HG03095 (cell line): ENCODE results near the gene PCSK2.

Experiments used
- ATAC-seq: cut with Tn5 transposase; IDR thresholded peaks from one replicate; pipeline ENCODE4 v1.9.1; 2021; ENCODE audit warnings: moderate library complexity; ENCODE audit not compliant: unreplicated experiment

The PCSK2 gene

DNA sequence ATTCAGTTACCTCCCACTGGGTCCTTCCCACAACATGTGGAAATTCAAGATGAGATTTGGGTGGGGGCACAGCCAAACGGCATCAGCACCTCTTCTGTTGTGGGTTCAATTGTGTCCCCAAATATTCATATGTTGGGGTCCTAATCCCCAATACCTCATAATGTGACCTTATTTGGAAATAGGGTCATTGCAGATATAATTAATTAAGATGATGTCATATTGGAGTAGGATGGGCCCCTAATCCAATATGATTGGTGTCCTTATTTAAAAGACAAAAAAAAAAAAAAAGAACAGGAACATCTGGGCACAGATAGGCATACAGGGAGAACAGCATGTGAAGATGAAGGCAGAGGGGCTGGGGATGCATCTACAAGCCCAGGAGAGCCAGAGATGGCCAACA is 214.9 kb downstream of the PCSK2 start:
- ATAC-seq: no peak

DNA sequence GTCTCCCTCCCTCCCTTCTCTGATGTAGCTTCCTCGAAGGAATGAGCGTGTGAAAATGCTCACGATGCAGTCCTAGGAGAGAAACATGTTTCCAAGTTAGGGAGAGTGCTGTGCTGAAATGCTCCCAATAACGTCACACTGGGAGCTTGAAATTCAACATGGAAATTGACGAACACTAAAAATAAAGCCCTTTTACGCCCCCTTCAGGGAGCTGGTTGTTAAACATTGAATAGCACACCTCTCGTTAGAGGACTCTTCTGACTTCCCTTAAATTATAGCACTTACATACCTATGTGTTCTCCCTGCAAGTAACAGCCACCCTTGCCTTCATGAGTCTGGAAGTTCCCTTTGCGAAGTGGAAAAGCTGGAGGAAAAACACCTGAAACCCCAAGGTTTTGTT is 215.7 kb downstream of the PCSK2 start:
- ATAC-seq: no peak

DNA sequence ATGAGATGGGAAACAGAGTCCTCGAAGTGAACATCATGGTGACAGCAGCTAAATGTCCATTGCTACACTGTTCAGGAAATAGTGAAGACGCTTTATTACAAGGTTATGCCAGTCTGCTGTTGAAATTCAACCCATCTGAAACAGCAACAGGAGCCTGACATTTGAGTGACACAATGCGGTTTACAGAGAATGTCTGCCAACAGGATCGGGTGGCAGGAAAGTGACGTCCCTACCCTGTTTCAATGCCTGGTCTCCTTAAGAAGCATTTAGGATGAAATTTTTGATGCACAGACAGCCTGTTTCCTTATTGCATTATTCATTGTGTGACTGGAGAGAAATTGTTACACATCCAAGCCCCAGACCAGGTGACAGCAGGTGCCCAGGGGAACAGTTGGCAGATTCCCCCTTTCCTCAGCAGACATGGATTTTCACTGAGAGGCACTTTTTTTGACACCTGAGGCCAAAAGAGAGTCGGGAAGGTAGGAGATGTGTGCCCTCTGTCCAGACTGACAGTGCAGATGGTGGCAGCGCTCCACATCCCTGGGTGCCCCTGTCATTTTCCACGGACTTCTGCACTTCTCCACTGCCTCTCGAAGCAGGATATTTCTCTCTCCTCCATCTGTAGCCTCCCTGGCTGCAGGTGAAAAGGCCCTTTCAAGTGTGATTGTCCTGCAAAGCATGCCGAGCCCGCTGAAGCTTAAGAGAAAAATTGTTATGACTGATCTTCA is 216.5 kb downstream of the PCSK2 start:
- ATAC-seq: no peak

DNA sequence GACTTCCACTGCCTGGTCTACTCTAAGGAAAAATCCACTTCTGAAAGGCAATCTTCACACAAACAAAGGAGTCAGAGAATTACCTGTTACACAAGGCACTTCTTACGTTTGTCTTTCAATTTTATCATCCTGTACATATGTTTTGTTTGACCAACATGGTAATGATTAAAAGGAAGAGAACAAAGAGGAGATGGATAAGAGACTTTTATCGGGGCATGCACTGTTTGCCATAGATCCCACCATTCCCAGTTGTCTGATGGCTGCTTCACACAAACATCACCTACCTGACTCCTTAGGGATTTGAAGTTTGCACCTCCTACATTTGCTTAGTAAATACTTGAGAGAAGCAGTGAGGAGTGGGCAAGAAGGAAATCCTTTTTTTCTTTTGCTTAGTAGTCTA is 217.3 kb downstream of the PCSK2 start:
- no peak for ATAC-seq

DNA sequence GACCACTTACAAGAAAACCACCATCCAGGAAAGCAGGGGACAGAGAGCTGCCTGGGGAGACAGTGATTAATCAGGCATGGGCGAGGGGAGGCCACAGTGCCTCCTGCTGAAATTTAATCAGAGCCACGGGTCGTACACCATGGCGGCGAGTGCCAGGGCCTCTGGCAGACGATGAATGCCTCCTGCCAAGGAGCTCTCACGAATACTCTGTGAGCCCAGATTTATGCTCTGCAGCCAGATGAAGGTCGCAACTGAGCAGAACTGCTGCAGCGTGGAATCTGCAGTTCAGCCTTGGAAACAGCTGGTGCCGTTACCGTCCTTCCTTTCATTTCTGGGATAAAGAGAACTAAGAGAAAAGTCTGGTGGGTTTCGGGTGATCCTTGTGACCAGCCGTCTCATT is 218.7 kb downstream of the PCSK2 start:
- ATAC-seq: no peak

DNA sequence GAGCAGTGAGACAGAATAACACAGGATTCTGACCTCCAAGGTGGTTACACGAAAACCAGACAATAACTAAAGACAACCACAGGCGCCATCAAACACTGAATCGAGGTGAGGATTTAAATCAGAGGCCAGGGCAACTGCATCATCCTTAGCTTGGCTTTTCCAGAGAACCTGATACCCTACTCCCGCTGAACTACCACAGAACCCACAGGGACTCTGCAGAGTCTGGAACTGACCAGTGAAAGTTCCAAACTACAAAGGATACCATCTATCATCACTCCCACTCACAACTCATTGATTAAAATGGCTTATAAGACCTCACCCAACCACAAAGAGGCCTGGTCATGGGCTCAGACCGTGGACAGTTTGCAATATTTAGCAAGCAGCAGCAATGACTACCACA is 219.3 kb downstream of the PCSK2 start:
- ATAC-seq: no peak

DNA sequence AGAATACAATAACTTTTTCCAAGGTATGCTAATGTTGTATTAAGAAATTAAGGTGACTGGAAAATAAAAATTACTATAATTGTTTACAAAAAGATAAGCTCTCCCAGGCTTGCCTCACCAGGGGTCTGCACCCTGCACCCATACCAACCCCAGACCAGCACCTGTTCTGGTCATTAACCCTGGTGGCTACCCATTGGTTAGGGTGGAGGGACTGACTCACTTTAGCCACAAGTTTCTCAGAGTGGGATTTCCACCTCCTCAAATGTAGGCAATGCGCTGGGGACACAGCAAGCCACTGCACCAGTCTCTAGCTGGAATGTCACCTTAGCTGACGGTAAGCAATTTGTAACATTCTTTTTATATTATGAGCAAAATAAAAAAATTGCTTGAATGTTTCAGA is 221.2 kb downstream of the PCSK2 start:
- ATAC-seq: no peak

DNA sequence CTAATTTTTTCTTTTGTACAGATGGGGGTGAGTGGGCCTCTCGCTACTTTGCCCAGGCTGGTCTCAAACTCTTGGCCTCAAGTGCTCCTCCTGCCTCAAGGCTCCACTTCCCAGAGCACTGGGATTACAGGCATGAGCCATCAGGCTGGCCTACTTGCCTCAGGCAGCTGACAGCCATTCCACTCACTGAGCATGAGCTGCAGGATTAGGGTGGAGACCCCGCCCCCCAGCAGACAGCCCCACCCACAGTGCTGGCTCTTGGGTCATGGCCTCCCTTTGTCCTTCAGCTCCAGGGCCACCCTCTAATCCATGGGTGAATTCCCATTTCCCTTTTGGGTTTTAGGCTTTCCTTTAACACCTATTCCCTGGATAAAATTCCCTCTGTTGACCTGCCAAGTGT is 222.2 kb downstream of the PCSK2 start:
- ATAC-seq: no peak

DNA sequence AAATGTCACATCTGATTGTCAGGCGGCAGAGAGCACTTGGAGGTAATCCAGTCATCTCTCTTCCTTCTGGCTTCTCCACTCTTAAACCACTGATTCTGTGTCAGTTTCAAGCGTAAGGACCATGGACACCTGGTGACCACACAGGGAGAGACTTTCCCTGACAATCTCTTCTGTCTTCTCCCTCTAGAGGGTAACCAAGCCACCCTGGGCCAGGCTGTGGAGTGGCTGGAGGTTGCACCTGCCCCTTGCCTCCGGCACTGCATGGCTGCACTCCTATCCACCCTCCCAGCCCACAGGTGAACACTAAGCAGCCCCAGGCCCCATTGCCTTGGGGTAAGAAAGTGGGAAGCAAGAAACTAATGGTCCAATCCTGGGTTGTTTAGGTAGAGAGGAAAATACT is 225.6 kb downstream of the PCSK2 start:
- ATAC-seq: no peak

DNA sequence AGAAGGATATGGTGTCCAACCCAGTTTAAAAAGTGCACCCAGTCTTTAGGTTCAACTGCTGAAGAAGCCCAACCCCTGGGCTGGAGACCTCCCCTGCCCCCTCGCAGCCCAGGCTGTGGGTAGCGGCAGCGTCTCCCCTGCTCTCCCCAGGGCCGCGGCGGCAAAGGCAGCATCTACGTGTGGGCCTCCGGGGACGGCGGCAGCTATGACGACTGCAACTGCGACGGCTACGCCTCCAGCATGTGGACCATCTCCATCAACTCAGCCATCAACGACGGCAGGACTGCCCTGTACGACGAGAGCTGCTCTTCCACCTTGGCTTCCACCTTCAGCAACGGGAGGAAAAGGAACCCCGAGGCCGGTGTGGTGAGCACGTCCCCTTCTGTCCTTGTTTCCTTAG is 226.8 kb downstream of the PCSK2 start:
- ATAC-seq: no peak

DNA sequence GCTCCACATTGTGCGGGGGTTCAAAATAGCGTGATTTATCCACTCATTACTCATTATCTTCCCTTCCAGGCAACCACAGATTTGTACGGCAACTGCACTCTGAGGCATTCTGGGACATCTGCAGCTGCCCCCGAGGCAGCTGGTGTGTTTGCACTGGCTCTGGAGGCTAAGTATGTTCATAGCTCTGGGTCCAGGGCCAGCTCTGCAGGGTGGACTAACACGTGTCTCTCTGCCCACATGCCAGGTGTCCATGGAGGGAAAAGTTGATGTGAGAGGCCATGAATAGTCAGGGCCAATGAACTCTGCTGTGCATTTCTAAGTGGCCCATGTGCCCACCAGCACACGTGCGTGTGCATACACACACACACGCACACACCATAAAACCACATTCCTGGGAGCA is 229.4 kb downstream of the PCSK2 start:
- ATAC-seq: no peak

DNA sequence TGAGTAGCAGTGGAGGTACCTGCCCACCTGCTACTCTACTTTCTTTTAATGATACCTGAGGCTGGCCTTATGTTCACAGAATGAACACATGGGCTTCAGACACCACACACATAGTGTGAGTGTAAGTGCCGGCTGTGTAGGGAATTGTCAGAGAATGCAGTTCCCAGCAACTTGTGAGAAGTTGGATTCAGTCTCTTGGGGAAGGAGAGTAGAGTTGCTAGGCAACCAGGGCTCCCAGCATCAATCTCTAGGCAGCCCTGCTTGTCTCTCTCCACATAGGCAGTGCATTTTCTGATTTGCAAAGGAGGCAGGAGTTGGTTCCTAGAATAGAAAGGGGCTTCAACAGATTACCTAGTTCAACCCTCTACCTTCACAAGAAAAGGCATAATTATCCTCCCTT is 230.2 kb downstream of the PCSK2 start:
- ATAC-seq: no peak

DNA sequence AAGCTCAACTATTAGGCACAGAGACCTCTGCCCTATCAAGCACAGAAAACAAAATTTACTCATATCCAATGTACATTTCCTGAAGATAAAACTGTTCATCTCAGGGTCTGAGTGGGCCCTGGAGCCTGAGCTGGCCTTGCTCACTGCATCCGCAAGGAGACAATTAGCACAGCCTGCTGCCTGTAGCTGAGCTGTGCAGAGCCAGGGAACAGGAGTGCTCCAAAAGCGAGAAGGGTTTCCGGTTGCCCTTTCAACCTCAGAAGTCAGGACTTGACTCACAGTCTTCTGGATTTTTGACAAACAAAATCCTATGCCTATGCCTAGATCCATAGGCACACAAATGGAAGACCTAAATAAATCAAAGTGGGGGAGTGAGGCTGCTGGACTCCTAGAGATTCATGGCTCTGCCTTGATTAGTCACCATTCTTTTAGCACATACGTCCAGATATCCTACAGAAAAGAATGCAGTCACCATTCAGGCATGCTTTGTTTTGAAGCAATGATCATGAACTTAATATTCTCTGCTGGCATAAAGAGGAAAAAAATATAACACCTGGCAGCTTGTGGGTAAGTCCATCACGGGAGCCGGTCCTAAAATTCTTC is 230.8 kb downstream of the PCSK2 start:
- ATAC-seq: no peak

DNA sequence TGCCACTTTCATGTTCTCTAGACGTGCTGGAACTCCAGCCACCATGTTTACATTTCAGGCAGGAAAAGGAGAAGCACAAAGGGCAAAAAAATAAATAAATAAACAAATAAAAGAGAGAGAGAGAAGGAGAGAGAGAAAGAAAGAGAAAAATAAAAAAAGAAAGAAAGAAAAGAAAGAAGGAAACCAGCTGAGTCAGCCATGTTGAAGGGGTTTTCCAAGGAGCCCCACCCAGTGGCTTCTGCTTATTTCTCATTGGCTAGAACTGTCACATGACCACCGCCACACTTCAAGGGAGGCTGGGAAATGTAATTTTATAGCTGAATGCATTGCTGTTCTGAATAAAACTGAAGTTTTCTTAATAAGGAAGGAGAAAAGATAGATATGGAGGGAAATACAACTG is 233.3 kb downstream of the PCSK2 start:
- no peak for ATAC-seq

DNA sequence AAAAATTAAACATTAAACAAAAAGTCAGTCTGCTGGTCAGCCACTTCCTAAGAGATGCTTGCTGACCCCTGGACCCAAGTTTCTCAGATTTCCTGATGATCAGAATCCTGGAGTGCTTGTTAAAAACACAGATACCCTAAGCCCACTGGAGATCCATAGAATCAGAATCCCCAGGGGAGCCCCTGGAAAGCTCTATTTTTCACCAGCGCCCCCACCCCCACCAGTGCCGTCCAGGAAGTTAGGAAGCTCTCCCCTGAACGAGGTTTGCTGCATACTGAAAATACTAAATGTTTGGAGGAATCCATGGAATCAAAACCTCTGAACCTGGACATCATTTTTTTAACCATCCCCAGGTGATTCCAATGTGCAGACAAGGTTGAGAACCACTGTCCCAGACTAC is 235.1 kb downstream of the PCSK2 start:
- ATAC-seq: no peak

DNA sequence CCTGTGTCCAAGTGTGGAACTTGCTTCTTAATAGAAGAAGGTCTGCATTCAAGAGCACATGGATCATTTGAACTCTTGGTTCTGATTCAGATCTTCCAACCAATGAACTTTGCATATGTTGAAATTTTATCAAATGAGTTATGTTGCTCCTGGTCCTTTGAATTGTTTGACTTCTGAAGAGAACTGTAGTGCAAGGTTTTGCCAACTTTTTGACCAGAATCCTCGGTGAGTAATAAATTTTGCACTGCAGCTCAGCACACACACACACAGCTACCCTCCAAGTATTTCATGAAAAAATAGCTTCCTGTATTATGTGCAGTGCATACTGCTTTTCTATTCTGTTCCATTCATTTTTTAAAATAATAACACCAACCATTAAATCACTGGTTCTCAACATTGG is 236.9 kb downstream of the PCSK2 start:
- no peak for ATAC-seq

DNA sequence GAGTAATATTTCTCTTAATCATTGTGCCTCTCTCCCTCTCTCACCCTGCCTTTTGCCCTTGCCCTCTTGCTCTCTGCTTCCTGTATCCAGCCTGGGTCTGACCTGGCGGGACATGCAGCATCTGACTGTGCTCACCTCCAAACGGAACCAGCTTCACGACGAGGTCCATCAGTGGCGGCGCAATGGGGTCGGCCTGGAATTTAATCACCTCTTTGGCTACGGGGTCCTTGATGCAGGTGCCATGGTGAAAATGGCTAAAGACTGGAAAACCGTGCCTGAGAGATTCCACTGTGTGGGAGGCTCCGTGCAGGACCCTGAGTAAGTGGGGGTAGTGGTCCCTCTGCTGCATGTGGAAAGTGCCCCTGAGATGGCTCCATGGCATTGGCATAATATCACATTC is 238.4 kb downstream of the PCSK2 start:
- no peak for ATAC-seq

DNA sequence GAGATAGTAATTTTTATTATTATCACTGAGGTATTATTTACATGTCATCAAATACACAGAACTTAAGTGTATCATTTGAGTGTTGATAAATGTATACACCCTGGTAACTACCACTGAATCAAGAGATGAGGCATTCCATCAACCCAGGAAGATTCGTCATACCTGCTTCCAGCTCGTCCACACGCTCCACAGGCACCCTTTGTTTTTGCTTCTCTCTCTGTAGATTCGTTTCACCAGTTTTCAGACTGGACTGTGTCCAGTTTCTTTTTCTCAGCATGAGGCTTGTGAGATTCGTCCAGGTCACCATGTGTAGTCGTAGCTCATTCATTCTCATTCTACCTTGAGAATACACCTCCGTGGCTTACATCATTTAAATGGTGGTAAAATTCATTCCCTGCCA is 239.8 kb downstream of the PCSK2 start:
- no peak for ATAC-seq

DNA sequence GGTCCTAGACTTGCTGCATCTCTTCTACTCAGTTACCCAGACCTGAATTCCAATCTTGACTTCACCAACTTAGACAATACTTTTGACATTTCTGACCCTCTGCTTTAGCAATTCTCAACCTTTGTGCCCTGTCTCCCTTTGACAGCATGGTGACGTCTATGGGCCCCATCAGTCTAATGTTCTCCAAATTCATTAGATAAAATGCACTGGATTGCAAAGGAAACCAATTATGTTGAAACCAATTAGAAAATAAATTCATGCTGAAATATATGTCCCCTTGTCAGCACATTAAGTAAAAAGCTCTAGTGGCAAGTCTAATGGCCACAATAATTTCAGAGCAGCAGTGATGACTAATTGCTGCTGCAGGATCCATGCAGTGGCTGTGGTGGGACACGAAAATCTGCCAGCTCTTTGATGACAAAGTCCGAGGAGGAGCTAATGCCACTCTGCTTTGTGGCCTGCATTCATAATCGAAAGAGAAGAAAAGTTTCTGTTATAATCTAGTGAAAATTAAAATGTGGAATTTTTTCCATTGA is 240.3 kb downstream of the PCSK2 start:
- no peak for ATAC-seq

DNA sequence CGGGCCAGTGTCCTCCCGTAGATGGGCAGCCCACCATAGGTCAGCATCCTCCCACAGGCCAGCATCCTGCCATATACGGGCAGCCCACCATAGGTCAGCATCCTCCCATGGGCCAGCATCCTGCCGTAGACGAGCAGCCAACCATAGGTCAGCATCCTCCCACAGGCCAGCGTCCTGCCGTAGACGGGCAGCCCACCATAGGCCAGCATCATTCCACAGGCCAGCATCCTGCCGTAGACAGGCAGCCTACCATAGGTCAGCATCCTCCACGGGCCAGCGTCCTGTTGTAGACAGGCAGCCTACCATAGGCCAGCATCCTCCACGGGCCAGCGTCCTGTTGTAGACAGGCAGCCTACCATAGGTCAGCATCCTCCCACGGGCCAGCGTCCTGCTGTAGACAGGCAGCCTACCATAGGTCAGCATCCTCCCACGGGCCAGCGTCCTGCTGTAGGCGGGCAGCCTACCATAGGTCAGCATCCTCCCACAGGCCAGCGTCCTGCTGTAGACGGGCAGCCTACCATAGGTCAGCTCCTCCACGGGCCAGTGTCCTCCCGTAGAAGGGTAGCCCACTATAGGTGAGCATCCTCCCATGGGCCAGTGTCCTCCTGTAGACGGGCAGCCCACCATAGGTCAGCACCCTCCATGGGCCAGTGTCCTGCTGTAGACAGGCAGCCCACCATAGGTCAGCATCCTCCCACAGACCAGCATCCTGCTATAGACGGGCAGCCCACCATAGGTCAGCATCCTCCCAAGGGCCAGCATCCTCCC is 241.4 kb downstream of the PCSK2 start:
- no peak for ATAC-seq

DNA sequence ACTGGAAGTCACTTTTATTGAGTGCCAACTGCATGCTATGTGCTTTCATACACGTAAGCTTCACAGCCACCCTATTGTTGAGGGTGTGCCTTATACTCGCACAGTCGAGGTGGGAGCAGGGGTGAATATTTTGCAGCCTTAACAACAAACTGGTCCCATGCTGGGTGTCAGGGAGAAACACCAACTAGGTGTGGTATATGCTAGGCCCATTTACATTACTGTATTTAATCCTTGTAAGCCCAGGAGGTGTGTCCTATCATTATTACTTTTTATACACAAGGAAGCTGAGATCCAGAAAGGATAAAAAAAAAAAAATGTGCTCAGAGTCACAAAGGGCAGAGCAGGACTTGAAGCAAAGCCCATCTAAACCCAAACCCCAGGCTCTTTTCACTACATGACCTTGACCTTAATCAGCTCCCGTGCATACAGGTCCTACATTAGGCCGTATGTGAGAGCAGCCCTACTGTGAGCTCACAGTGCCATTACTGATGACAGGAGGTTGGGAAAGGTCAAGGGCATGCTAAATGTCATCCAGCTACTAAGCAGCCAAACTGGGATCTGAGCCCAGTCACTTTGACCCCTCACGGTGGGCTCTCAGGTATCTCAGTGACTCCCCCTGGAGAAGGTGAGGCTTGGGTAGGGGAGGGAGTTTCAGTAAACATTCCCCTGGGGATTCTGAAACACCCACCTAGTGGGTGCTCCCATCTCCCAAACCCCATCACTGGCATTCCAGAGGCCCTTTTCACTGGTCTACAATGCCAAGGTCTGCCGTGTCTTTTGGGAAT is 242.6 kb downstream of the PCSK2 start:
- ATAC-seq: no peak
